GM12892 (cell line): Measurements from ENCODE around the gene COPZ1.

Experiments
- POLR2A ChIP-seq: IDR thresholded peaks from 2 replicates; pipeline ENCODE4 v1.6.1; 2011; ENCODE audit warnings: low read depth, low read length, control low read depth
- POLR2AphosphoS5 ChIP-seq: IDR thresholded peaks from 2 replicates; pipeline ENCODE4 v1.6.1; 2011; ENCODE audit warnings: low read depth, low read length, control low read depth

- TF ChIP-seq POLR2AphosphoS5 (no peak), POLR2A (no peak)
Measured at GRCh38 chr12:54294152-54294952, 30.6 kb upstream of the COPZ1 start.
